NCI-H2029 treated with DMSO at 0.1 percent for 48 hours (cell line): ENCODE results near the gene GPR3.
A peak's percentile ranks its signal among the peaks of the same experiment; 100 is the strongest.
"Not testable (repeated sequence)": the region's sequence is repeated elsewhere in the genome, so short reads cannot be mapped to it uniquely, and the experiment has no call there.

ENCODE experiments used
- DNase-seq: peaks from one replicate; lab custom pipeline; 2025; lab: John Stamatoyannopoulos, UW

GPR3 gene

DNA sequence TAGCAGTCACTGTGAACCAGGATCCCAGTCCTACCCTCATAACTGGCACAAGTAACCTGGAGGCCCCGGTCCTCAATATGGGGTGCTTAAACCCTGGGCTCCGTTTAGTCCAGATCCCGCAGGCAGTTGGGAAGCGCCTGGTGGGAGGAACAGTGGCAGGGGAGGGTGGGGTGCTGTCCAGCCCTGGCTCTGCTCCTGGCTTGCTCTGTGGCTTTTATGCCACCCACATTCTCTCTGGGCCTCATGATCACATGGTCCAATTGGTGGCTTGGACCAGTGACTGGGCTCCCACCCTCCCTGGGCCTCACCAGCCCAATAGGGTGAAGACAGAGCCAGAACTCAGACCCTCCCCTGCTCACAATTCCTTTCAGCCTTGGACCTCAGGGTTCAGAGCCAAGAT is 12.2 kb upstream of the GPR3 start:
- DNase-seq = no peak

DNA sequence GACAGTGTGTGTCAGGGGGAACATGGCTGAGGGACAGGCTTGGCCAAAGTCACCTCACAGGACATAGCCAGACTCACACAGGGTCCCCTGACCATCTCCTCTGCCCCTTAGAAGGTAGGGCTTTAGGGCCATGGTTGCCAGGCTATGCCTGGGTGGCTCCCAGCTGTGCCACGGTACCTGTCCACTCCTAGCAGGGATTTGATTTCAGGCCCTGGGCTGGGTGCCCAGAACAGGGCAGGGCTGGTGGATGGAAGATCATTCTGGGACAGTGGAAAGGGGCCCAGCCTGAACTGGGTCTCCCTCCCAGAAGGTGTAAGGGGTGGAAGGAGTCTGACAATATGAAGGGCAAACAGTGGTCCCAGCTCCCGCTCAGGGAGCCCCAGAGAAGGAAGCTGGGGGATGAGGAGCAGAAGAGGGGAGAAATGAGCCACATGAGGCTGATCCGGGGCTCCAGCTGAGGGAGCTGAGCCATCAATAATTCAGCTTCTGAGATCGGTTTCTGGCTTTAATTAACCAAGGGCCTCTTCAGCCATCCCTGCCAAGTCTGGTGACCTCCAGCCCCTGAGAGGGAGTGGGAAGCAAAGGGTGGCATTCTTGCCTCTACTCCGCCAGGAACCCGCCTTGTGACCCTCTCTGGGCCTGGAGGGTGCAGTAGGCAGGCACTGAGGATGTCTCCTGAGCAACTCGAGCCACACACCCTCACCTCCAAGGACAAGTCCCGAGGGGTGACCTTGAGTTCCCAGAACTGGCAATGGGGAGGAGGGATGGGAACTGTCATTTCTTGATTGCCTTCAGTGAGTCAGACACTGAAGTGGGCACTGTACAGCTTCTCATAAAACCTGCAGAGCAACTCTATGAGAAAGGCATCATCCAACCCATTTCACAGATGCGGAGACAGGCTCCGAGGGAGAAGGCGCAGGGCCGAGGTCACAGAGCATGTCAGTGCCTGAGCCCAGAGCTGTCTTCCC is 11.4 kb upstream of the GPR3 start:
- no peak for DNase-seq

DNA sequence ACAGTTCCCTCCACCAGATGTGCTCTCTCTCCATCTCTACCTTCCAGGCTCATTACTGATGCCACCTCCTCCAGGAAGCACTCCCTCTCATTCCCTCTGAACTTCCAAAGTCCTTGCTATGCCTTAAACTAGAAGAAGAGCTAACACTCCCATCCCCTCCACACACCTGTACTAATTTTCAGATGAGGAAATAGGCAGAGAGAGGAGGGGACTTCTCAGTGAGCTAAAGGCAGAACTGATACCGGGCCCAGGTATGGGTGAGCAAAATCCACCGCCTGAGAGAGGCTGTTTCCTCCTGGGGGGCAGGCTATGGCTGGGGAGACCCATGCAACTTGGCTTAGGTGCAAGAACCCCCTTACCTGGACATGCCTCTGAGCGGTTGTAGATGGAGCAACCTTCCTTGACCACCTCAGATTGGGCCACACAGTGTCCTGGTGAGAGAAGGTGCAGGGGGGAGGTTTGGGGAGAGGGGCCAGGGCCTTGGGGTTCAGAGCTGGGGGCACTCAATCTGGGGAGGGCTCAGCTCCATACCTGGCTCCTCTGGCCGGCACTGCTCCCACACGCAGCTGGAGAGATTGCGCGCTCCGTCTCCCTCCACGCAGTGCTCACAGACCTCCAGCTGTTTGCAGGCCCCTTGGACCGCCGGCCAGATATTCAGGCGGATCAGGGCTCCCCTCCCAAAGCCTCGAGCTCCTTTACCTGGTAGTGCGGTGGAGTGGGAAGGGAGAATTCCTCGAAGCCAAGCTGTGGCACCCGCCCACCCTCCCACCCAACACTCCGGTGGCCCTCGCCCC is 10.3 kb upstream of the GPR3 start:
- DNase-seq = no peak

DNA sequence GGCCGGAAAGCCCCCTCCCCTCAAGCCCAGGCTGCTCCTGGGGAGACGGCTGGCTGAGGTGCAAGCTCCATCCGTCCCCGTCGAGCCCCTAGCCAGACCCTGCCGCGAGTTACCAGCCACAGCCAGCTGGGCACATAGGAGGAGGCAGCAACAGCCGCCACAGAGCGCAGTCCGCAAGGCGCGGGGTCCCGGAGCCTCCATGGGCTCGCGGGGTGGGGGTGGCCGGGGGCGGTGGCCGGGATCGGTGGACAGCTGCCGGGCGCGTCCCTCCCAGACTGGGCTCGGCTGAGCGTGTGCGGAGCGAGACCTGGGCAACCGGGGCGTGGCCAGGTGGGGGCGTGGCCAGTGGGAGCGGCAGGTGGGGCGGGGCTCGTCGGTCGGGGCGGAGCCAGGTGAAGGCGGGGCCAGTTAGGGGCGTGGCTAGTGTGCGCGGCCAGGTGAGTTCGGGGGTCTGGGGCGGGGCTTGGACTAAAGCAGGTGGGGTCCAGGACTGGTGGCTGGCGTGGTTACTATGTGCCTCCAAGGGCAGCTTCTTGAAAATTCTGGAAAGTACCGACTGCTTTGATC is 9.3 kb upstream of the GPR3 start, which contains the start of gene CD164L2:
Gene CD164L2 (minus strand): TSS at position 295 of the 567 bp plus-strand sequence. CDS start 94 bp downstream, at position 201.
- DNase-seq = peak; percentile 32

DNA sequence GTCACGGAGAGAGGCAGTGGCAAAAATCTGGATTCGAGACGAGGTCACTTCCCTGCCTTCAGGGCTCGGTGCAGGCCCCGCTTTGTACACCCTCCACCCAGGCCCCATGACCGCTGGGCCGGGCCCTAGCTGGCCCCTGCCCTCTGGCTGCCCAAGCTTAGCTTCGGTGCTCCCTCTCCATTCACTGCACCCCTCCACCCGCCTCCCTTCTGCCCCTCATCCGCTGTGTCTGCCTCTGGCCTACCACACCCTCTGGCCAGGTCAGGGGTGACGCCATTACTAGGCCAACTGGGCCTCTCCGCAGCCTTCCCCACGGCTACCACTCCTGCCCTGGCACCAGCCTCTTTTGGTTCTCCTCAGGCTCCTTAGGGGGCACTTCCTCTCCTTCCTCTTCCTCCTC is 8.8 kb upstream of the GPR3 start:
- no peak for DNase-seq

DNA sequence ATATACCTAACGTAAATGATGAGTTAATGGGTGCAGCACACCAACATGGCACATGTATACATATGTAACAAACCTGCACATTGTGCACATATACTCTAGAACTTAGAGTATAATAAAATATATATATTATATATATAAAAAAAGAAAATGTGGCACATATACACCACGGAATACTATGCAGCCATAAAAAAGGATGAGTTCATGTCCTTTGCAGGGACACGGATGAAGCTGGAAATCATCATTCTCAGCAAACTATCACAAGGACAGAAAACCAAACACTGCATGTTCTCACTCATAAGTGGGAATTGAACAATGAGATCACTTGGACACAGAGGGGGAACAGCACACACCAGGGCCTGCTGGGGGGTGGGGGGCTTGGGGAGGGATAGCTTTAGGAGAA is 7.6 kb upstream of the GPR3 start:
- not testable (repeated sequence) for DNase-seq

DNA sequence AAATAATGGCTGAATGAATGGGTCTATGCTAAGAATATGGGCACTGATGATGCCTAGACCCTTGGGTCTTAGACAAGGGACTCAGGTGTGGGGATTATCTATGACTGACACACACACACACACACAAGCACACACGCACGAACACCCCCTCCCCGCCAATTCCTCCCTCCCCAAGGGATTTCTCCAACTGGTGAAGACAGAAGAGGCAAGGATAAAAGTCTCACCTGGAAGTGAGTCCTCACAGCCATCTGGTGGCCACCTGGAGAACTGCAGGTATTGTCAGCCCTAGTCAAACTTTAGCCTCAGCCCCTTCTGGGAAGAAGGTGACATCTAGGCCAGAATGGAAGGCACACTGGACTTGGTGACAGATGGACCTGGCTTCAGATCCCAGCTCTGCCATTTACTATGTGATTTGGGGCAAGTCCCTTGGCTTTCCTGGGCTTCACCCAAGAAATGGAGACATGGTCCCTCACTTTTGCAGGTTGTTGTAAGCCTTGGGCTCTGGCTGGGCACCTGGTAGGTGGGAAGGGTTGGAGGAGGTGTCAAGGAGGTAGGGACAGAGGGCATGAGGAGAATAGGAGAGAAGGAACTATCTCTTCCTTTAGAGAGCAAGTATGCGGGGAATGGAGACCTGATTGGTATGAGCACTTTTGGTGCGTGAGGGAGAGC is 4.0 kb upstream of the GPR3 start:
- DNase-seq = no peak

DNA sequence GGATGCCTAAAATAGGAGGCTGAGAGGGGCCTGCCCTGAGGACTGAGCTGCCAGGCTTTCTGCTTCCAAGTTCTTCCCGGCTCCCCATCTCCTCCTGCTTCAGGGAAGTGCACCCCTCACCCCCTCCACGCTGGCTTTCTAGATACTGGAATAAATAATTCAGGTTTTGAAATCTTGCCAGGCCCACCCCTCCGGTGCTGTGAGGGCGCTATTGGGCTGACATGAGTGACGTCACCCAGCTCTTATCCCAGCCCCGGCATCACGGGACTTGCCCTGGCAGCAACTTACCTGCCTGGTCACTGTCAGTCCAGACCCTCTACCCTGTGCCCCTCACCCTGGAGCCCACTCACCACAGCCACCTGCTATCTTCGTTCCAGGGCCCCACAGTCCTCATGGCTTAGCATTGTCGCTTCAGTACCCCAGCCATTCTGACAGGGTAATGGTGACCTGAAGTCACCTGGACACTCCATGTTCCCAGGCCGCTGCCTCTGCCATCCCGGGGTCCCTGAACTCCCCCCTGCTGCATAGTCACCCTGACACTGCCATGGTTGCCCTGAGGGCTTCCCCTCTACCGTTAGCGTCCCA is 819 bp upstream of the GPR3 start:
- DNase-seq = no peak

DNA sequence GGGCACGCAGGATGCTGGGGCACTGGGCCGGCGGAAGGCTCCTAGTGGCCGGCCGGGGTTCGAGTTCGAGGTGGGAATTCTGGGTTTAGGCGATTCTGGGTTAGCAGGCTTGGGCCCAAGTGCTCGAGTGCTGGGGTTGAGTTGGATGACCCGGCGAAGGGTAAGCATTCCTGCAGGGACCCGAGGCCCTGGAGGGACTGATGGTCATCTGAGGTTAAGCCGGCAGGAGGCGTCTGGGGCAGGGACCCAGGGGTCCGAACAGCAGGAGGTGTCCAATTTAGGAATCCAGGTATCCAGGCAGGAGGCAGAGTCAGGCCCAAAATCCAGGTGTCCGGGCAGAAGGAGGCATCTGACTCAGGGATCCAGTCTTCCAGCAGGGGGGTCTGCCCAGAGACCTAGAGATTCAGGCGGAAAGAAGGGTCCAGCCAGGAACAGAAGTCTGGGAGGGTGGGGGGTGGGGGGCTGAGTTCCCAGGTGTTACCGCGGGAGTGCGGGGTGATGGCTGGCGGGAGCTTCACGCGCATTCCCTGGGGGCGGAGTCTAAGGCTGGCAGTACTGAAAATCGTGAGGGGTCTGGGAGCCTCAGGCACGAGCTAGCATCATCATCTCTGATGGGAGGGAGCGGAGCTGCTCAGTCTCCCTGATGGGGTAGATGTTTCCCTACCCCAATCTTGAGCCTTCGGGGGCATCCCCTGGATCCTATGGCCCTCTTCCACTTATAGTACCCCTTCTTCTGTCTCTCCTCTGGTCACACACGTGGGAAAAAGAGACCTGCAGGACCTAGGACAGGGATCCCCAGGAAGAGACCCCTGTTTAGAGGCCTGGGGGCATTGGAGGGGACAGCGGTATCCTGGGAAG is 585 bp downstream of the GPR3 start:
- DNase-seq = no peak

DNA sequence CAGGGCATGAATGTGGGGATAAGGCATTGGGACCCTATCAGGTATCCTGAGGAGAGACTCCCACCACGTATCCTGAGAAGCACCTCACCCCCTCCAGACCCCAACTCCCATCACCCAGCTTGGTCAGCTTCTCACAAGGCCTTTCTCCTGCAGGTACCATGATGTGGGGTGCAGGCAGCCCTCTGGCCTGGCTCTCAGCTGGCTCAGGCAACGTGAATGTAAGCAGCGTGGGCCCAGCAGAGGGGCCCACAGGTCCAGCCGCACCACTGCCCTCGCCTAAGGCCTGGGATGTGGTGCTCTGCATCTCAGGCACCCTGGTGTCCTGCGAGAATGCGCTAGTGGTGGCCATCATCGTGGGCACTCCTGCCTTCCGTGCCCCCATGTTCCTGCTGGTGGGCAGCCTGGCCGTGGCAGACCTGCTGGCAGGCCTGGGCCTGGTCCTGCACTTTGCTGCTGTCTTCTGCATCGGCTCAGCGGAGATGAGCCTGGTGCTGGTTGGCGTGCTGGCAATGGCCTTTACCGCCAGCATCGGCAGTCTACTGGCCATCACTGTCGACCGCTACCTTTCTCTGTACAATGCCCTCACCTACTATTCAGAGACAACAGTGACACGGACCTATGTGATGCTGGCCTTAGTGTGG is 1.3 kb downstream of the GPR3 start:
- no peak for DNase-seq

DNA sequence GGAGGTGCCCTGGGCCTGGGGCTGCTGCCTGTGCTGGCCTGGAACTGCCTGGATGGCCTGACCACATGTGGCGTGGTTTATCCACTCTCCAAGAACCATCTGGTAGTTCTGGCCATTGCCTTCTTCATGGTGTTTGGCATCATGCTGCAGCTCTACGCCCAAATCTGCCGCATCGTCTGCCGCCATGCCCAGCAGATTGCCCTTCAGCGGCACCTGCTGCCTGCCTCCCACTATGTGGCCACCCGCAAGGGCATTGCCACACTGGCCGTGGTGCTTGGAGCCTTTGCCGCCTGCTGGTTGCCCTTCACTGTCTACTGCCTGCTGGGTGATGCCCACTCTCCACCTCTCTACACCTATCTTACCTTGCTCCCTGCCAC is 1.8 kb downstream of the GPR3 start:
- no peak for DNase-seq

DNA sequence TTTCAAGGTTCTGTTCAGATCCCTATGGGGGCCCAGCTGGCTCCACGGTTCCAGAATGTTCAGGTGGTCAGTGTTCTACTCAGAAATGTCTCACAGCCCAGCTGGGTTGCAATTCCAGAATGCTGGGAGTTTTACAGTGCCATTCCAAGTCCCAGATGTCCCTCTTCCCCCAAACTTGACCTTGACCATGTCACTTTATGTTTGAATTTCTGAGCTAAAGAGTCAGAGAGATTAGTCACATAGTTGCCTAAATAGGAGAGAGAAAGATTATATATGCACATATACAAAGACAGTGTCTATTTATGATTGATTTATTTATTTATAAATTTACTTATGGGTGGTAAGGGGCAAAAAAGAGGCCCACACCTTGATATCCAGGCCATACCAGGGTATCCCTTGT is 2.5 kb downstream of the GPR3 start:
- no peak for DNase-seq

DNA sequence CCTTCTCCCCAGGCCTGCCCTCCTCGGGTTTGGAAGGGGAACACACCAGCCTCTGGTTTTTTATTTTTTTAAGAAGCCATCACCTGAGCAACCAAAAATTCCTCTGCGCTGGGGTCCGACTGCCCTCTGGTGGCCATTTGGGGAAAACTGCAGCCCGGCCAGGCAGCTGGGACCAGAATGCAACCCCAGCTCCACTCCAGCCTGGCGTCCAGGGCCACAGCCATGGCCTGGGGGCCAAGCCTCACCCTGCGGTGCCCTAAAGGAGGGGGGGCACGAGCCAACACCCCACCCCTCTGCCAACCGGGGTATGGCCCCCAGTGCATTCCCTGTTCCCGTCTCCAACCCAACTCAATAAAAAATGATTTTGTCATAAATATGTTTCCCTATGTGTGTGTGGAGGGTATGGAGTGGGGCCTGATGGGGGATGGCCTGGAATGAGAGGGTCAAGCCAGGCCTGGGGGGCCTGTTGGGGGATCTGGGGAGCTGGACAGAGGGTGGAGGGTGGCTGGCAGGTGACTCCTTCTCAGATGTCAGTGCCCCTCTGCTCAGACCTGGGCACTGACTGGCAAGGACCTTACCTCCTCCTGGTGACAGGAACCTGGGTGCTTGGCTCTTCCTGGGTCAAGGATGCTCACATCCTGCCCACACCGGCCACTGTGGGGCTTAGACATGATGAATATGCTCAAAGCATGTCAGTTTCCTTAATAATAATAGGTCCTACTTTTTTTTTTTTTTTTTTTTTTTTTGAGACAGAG is 3.2 kb downstream of the GPR3 start:
- DNase-seq = peak; percentile 32

DNA sequence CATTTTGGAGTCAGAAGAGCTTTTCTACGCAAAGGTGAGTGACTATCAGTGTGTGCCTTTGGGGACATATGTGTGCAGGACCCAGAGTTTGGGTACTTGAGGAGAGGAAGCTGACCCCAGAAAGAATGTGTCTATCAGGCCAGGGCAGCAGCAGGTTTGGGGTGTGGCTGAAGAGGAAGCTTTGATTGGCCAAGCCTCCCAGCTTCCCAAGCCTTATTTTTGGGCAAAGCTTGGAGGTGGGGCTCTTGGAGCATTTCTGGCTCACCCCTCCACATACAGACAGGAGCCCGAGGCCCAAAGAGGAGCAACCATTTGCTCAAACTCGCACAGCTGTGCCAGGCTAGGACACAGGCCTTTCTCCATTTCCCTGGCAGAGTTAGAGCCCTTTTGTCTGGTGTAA is 4.7 kb downstream of the GPR3 start:
- no peak for DNase-seq

DNA sequence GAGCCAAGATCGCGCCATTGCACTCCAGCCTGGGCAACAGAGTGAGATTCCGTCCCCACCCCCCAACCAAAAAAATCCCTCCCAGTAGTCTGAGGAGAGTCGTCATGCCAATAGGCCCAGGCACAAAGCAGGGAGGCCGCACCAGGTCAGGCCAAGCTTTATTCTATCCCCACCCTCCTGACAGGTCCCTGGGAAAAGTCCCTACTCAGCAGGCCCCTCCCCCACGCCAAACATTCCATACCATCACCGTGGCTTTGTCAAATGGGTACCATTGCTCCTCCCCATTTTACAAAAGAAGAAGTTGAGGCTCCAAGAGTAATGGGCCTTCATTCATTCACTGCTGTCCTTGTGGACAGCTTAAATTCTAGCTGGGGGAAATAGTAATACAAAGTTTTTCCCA is 5.3 kb downstream of the GPR3 start:
- no peak for DNase-seq

DNA sequence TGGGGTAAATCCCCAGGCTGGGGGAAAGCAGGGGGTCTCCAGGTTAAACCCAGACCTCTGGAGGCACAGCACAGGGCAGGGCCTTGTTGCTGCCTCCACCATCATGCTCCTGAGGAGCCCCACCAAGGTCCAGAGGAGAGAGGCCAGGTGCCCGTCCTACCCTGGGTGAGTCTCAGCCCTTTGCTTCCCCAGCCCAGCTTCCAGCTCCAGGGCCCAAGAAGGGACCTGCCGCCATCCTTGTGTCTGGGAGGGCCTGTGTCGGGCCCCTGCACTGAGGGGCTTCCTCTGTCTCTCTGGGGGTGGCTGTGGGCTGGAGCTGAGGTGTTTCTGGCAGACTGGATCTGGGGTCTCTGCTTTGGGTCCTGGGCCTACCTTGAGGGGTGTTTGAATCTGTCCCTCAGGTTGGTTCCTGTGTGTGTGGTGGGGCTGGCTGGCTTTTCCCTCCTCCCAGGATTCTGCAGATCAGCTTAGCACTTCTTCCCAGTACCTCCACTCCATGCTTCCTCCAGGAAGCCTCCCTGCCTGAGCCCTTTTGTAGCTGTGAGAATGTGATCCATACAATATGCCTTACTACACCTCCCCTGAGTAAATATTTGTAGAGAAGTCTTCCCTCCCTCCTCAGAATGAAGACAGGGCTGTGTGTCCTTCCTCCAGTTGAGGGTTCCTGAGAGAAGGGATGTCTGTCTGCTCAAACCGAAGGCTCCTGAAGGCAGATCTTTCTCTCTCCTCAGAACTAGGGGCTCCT is 6.2 kb downstream of the GPR3 start:
- no peak for DNase-seq

DNA sequence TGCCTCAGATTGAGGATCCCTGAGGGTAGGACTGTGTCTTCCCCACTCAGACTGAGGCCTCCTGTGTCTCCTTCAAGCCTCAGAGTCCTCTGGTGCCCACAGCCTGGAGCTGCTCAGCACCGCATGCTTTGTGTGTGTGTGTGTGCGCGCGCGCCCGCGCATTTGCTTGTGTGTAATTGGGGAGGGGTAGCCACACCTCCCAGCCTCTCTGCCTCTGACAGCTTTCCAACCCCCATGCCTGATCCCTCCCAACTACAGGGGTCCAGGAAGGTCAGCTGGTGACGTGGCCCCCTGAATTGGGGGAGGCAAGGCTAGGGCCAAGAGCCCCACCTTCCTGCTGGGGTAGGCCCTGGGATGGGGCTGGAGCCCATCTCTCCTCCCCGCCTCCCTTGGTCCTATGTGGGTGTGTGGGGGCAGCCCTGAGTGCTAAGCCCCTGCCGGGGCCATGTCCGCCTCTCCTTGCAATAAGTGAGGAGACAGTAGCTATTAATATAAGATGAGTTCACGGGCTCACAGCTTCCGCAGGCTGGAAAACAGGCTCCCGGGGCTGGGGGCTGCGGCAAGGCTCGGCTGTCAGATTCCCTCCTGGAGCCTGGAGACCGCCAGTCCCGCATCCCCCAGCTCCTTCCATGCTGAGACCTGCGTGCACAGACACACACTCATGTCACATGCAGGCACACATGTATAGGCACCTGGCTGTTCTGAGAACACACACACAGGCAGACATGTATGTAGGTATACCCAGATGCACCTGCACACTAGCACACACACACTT is 7.0 kb downstream of the GPR3 start:
- no peak for DNase-seq
